GM12891 (cell line): ENCODE data around the gene FHIT.

Experiments
- PAX5 ChIP-seq: IDR thresholded peaks from 2 replicates; pipeline ENCODE4 v1.6.1; 2011; ENCODE audit warnings: low read length, moderate library complexity, mild to moderate bottlenecking; ENCODE audit not compliant: insufficient read depth, severe bottlenecking
- POLR2A ChIP-seq: IDR thresholded peaks from 2 replicates; pipeline ENCODE4 v1.6.1; 2011; ENCODE audit warnings: low read depth, low read length, control low read depth
- POLR2AphosphoS5 ChIP-seq: IDR thresholded peaks from 2 replicates; pipeline ENCODE4 v1.6.1; 2011; ENCODE audit warnings: low read depth, low read length, control low read depth
- POU2F2 ChIP-seq: IDR thresholded peaks from 2 replicates; pipeline ENCODE4 v1.6.1; 2011; ENCODE audit warnings: low read depth, mild to moderate bottlenecking, control low read depth, low read length, moderate library complexity
- SPI1 ChIP-seq: IDR thresholded peaks from 2 replicates; pipeline ENCODE4 v1.6.1; 2011; ENCODE audit warnings: low read depth, low read length, control low read depth
- TAF1 ChIP-seq: IDR thresholded peaks from 2 replicates; pipeline ENCODE4 v1.6.1; 2011; ENCODE audit warnings: low read depth, low read length, control low read depth

- no peak for TF ChIP-seq SPI1
- TF ChIP-seq POLR2A, result no peak
- no peak for TF ChIP-seq TAF1
- no peak for TF ChIP-seq POLR2AphosphoS5
- no peak for TF ChIP-seq PAX5
- no peak for TF ChIP-seq POU2F2
Measured at GRCh38 chr3:60160111-60160821, 1091.0 kb downstream of the FHIT start.
